Psoas muscle (tissue), 8 donors: ENCODE data around the gene S100P. TPM values are rescaled to one million over a fixed set of nuclear protein-coding genes. Genes with fewer than 3 reads are reported as not detected.

Source experiments
- ATAC-seq, 4 donors: fragments of 200-7000 bp; cut with Tn5 transposase; one replicate each; pipeline ENCODE4 v1.9.1; 2020; ENCODE audit warnings: moderate library complexity in 3 of 4, mild to moderate bottlenecking in 2 of 4
- DNase-seq, 2 donors: peaks; one replicate each; pipeline ENCODE4 v3.0.0-alpha.2; 2020
- H3K27ac ChIP-seq: fragments of 200-600 bp; one replicate; pipeline ENCODE4 v1.8.0; 2022
- H3K27me3 ChIP-seq, 3 donors: fragments of 200-600 bp in 1 of 3; one replicate each; pipeline versions ENCODE4 v1.6.1 to v1.8.0; 2013 to 2022; ENCODE audit warnings: low read length in 2 of 3, mild to moderate bottlenecking in 2 of 3, moderate library complexity in 1 of 3; ENCODE audit not compliant: insufficient read depth in 3 of 3
- H3K36me3 ChIP-seq, 2 donors: fragments of 200-600 bp in 1 of 2; one replicate each; pipeline versions ENCODE4 v1.6.1 to v1.8.0; 2013 to 2022; ENCODE audit warnings: low read depth in 1 of 2, mild to moderate bottlenecking in 1 of 2, moderate library complexity in 1 of 2; ENCODE audit not compliant: insufficient read depth in 1 of 2
- H3K4me1 ChIP-seq: fragments of 200-600 bp; one replicate; pipeline ENCODE4 v1.8.0; 2022
- H3K4me3 ChIP-seq: fragments of 200-600 bp; one replicate; pipeline ENCODE4 v1.8.0; 2022; ENCODE audit warnings: mild to moderate bottlenecking
- H3K9me3 ChIP-seq: fragments of 200-600 bp; one replicate; pipeline ENCODE4 v1.8.0; 2022
- CTCF ChIP-seq: fragments of 200-600 bp; IDR thresholded peaks from one replicate; pipeline ENCODE4 v1.8.0; 2022; ENCODE audit warnings: antibody characterized with exemption
- WGBS, 3 donors: extraction: QIAGEN DNeasy Blood & Tissue Kit; methylation state at CpG; one replicate each; pipeline versions ENCODE4 v1.1.6 to v1.1.7; 2013; 5-methylcytosine and 5-hydroxymethylcytosine counted together
- intact Hi-C, 2 donors: fragments of 100-400 bp; cut with DNase I; formaldehyde crosslinking; loops; one replicate each; pipeline versions ENCODE4 v1.11.0 to v1.14.2; 2022
- polyA plus RNA-seq, 3 donors: library from polyadenylated mRNA; stranded (reverse); fragments of 200-250 nt; gene quantifications; one replicate each; pipeline ENCODE4 v1.2.3, GENCODE V29; 2013
- total RNA-seq, 4 donors: library from RNA; stranded (reverse); fragmentation: NEBNext Ultra II Directional in 2 of 4; extraction: Animal tissue kit (Norgen Biotek cat#: 25700) in 2 of 4; gene quantifications; one replicate each; pipeline versions ENCODE4 v1.2.1 to v1.2.4, GENCODE V29; 2021 to 2023
- donor health status: healthy with polysubstance abuse.
- donor health status: DM: no; HTN: no; CAD: no; lungs with moderate emphysema.
- donor health status: Bipolar disorder and iron deficiency.
- donor health status: healthy.
- donor health status: DM: yes; HTN: yes; CAD: no.
- donor health status: DM: no; HTN: no; CAD: no.
- donor health status: DM: no; HTN: no; CAD: no.
- donor health status: DM: yes; HTN: yes; CAD: no.

The S100P gene
- total and polyA plus RNA-seq, 7 donors, result 0.34 to 1.5 (median 0.36) TPM; not detected in 1

- Histone ChIP-seq H3K4me1 (peaks cover 31% of the 10 kb centered on the region), H3K27ac (peak overlapping the region; percentile 90), H3K36me3 (peaks cover 0 to 10% of the 10 kb centered on the region in 2 donors), H3K27me3 (no peaks in the 10 kb centered on the region), H3K4me3 (peak overlapping the region; percentile 78), H3K9me3 (no peaks in the 10 kb centered on the region)
- TF ChIP-seq CTCF, result peak; percentile 18
- intact Hi-C loops, result no loop called here
- ATAC-seq, result peak in 2 of 4 donors; percentile 21 to 28
- 5% methylated on average over 40 of the region's 40 CpGs for WGBS, 3 donors
- peak in 1 of 2 donors; percentile 26 for DNase-seq
Measured at GRCh38 chr4:6674500-6675149, 19.1 kb upstream of the S100P start.

GRCh38 chr4:6676722-6677558 lies 16.7 kb upstream of the S100P start:
- no peak for TF ChIP-seq CTCF

GRCh38 chr4:6680372-6681034 lies 13.2 kb upstream of the S100P start:
- Histone ChIP-seq H3K27ac (no peak overlapping the region), H3K4me3 (no peak overlapping the region), H3K36me3 (peaks cover 0 to 8% of the 10 kb centered on the region in 2 donors), H3K9me3 (no peaks in the 10 kb centered on the region), H3K4me1 (peaks cover 22% of the 10 kb centered on the region), H3K27me3 (no peaks in the 10 kb centered on the region)
- WGBS, 3 donors, result 74 to 81% (median 81%) methylated on average over 10 of the region's 10 CpGs
- ATAC-seq, result no peak
- no peak for TF ChIP-seq CTCF
- intact Hi-C loops, result no loop called here
- no peak for DNase-seq

More at GRCh38 chr4:6676722-6677558, 16.7 kb upstream of the S100P start:
- no peaks in the 10 kb centered on the region for H3K9me3 ChIP-seq
- H3K4me3 ChIP-seq, result peak overlapping the region; percentile 78
- peaks cover 31% of the 10 kb centered on the region for H3K4me1 ChIP-seq
- intact Hi-C loops, result no loop called here
- no peaks in the 10 kb centered on the region for H3K27me3 ChIP-seq
- peaks cover 0 to 10% of the 10 kb centered on the region in 2 donors for H3K36me3 ChIP-seq
- DNase-seq (no peak), ATAC-seq (no peak)
- no peak overlapping the region for H3K27ac ChIP-seq
- WGBS, 3 donors, result 82 to 86% (median 85%) methylated on average over 21 of the region's 21 CpGs

GRCh38 chr4:6681191-6681590 lies 12.5 kb upstream of the S100P start:
- Histone ChIP-seq H3K9me3 (no peaks in the 10 kb centered on the region), H3K36me3 (peaks cover 0 to 2% of the 10 kb centered on the region in 2 donors), H3K4me1 (peaks cover 15% of the 10 kb centered on the region), H3K4me3 (no peak overlapping the region), H3K27me3 (no peaks in the 10 kb centered on the region), H3K27ac (no peak overlapping the region)
- peak; percentile 20 for TF ChIP-seq CTCF
- peak; percentile 30 to 63 (median 42) for ATAC-seq
- DNase-seq, result no peak
- intact Hi-C loops, result no loop called here
- WGBS, 3 donors, result 80 to 86% (median 86%) methylated on average over 9 of the region's 9 CpGs
